ENCODE results near the gene GNG4.
A peak's percentile ranks its signal among the peaks of the same experiment; 100 is the strongest.

The GNG4 gene

DNA sequence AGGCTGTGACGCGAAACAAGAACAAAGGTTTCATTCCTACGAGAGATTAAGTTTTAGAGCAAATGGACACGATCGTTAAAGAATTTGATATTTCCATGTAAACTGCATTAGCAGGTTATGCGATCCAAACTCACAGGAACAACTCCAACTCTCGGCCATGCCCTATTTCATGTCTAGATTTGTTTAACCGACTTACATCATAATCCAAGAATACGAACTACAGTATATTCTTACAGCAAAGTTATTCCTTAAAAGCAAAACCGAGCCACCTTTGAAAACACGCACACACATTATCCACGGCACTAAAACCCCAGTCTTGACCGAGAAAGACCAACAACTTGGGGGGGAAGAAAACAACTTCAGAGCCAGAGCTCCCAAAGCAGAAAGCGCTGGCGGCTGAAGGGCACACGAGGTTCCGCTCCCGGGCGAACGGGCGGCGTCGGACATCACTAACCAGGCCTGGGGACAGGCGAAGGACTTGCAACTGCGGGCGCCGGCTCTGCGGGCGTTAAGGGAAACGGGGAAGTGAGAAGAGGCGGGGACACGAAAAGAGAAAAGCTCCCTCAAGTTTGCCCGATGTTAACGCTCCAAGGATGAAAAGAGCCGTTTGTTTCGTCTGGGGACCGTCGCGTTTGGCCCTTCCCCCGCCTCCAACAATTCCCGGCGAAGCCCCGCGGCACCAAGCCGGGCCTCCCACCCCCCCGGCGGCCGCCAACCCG is 146.0 kb downstream of the GNG4 start:
- H3K27ac ChIP-seq = peak overlapping the region; percentile 96
- no peak for DNase-seq (ENCODE audit: low read depth, low spot score)

DNA sequence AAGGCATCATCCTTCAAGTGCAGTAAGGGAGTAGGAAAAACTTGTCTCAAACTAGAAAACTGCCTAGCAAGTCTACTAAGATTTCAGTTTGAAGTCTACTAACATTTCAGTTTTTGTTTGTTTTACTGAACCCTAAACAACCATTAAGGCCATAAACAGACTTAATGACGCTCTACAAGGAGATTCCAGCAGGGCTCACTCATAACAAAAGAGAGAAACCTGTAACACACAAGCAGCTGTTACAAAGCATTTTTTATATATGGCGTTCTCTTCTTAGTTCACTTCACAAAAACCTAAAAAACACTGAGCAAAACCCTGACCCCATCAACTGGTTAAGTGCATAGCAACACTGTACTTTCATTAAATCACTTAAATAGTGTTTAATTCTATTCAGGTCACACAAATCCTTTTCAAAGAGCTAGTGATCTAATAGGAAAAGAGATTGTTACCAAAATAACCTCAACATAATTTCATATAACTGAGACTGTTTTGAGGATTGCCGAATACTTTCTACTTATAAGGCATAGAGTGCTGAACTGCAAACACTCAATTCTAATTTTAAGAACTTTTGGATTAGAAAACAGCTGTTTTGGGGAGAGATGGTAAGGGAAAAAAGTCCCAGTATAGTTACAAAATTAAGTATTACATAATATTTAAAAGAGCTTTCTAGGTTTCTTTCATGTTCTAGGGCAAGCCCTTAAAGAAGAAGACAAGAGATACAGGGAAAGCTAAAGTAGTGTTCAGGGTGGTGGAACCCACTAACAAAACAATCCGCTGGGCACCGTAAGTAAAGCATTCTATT is 146.8 kb downstream of the GNG4 start:
- H3K27ac ChIP-seq = peak overlapping the region; percentile 96
- no peak for DNase-seq (ENCODE audit: low read depth, low spot score)

DNA sequence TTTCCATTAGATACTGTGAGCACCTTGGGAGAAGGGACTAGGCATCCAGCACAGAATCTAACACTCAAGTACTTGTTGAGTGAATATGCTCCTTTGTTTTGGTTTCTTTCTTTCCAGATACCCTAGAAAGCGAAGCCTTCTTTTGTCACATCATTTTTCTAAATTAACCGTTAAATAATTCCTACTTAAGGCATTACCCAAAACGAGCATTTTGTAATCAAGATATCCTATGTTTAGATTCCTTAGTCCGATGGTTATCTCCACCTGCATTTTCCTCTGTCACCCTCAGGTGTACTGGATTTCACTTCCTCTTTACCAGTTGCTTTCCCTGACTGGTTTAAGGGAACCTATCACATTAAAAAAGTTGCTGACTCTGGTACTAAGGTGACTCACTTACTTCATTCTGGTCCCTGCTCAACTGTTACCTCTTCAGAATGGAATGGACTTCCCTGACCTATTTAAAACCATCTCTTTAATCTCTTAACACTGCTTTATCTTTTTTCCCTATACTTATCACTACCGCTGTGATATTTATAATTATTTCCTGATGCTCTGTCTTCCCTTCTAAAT is 148.5 kb downstream of the GNG4 start:
- peak overlapping the region; percentile 11 for H3K27ac ChIP-seq
- DNase-seq (ENCODE audit: low read depth, low spot score) = no peak

Measured in epithelial cell of prostate (primary cell).